Measurements from ENCODE around the gene SLC9A9. TPM values are rescaled to one million over a fixed set of nuclear protein-coding genes. Genes with fewer than 3 reads are reported as not detected.

SLC9A9 gene
- total and polyA plus RNA-seq, 9 of the 15 experiments (the other 6 are each of a cell fraction or from before 2014, with no cell fraction given): 0.03 to 0.13 TPM; not detected in 7

DNA sequence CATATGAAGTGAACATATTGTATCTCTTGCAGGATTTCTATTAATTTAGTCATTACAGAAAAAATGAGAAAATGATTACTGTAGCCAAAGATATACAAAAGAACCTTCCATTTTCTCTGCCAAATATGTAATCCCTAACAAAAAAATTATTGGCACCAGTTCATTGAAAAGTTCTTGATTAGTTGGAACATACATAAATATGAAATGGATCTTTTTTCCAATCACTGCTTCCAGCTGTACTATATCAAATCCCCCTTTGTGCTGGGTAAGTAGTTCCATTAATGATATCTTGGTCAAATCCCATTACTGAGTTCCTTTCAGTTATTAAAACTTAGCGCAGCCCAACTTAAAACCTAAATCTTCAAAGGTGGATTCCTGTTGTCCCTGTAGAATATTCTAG is 263.8 kb downstream of the SLC9A9 start (continued):
- no peak for TF ChIP-seq DIDO1 (tag; IDR thresholded peaks at IDR 0.05; ENCODE audit: low read depth)

DNA sequence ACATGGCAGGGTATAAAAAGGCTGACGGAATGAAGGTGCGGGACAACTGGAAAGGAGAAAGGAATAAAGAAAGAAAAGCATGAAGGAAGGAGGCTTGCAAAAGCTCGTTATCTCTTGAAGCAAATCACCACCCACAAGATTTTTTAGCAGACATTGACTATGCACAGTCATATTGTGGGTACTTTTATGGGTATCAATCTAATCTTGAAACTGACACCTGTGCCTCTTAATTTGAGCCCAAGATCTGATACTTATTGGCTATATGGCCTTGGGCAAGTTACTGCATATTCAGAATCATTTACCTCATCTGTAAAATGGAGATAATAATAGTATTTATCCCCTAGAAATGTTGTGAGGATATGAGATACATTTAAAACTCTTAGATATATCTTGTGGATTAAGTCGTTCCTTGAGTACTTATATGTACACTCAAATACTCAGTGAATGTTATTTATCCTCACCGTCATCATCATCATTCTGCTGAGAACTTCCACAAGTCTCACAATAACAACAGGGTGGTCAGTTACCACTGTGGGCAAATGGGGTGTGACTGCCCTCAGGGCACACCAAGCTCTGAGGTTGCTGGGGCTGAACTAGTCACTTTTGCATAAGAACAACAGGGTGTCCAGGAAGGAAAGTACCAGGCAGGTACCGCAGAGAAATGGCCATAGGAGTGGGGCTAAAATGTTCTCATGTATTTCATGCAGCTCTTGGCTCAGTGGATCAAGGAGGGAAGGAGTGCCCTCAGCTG is 266.1 kb downstream of the SLC9A9 start:
- no peaks in the 10 kb centered on the region for H3K4me1 ChIP-seq (replicated peaks in 1 of 2; ENCODE audit: control insufficient read depth in 2 of 2, insufficient read depth in 2 of 2, low read length in 2 of 2)
- WGBS (ENCODE audit: insufficient coverage, low coverage, missing lambda C conversion rate): under 1% methylated on average over 6 of the region's 6 CpGs
- no peaks in the 10 kb centered on the region for H3K9me3 ChIP-seq (replicated peaks; ENCODE audit: control insufficient read depth, insufficient read depth, low read depth, low read length)
- no peaks in the 10 kb centered on the region for H3K36me3 ChIP-seq (ENCODE audit: control insufficient read depth, insufficient read depth, low read length)
- no peaks in the 10 kb centered on the region for H4K20me1 ChIP-seq (replicated peaks; ENCODE audit: control insufficient read depth, insufficient read depth, low read length)
- no peak overlapping the region for H3K4me3 ChIP-seq
- H3K9me1 ChIP-seq (ENCODE audit: control insufficient read depth, insufficient read depth, low read length): no peaks in the 10 kb centered on the region
- POLR2A ChIA-PET: no interaction called here
- H3K9ac ChIP-seq (ENCODE audit: insufficient read depth in 1 of 2, low read depth in 2 of 2, low read length in 2 of 2): no peak overlapping the region
- H3K79me2 ChIP-seq (ENCODE audit: control insufficient read depth, insufficient read depth, low read length): no peaks in the 10 kb centered on the region
- in situ Hi-C loops (cut with MboI): no loop called here
- ATAC-seq (no peak), DNase-seq (ENCODE audit: extremely low read depth in 1 of 4, low spot score in 3 of 4) (no peak), FAIRE-seq (no peak)
- intact Hi-C loops (cut with micrococcal nuclease): no loop called here
- CTCF ChIA-PET (ENCODE audit: low intra/inter-chr PET ratio): no interaction called here
- H3K4me2 ChIP-seq (ENCODE audit: insufficient read depth, low read length): no peak overlapping the region
- no peak overlapping the region for H3K27ac ChIP-seq (ENCODE audit: extremely low read depth, low read depth, low read length)
- peaks cover 14 to 23% of the 10 kb centered on the region in 2 experiments; a peak in 4 of 5 replicates for H3K27me3 ChIP-seq (ENCODE audit: control insufficient read depth in 2 of 2, insufficient read depth in 2 of 2, low read length in 2 of 2)
- TF ChIP-seq ZNF584 (CRISPR knock-in tag; IDR thresholded peaks at IDR 0.05; ENCODE audit: low read depth): no peak
- TF ChIP-seq, protein P1, sequence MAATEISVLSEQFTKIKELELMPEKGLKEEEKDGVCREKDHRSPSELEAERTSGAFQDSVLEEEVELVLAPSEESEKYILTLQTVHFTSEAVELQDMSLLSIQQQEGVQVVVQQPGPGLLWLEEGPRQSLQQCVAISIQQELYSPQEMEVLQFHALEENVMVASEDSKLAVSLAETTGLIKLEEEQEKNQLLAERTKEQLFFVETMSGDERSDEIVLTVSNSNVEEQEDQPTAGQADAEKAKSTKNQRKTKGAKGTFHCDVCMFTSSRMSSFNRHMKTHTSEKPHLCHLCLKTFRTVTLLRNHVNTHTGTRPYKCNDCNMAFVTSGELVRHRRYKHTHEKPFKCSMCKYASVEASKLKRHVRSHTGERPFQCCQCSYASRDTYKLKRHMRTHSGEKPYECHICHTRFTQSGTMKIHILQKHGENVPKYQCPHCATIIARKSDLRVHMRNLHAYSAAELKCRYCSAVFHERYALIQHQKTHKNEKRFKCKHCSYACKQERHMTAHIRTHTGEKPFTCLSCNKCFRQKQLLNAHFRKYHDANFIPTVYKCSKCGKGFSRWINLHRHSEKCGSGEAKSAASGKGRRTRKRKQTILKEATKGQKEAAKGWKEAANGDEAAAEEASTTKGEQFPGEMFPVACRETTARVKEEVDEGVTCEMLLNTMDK (IDR thresholded peaks at IDR 0.05; ENCODE audit: borderline replicate concordance, insufficient read depth, low read depth, low read length, poor library complexity, severe bottlenecking): no peak
- TF ChIP-seq, protein P2, sequence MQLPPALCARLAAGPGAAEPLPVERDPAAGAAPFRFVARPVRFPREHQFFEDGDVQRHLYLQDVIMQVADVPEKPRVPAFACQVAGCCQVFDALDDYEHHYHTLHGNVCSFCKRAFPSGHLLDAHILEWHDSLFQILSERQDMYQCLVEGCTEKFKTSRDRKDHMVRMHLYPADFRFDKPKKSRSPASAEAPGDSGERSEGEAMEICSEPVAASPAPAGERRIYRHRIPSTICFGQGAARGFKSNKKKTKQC (CRISPR knock-in tag; IDR thresholded peaks at IDR 0.05): no peak
- TF ChIP-seq, protein P3, sequence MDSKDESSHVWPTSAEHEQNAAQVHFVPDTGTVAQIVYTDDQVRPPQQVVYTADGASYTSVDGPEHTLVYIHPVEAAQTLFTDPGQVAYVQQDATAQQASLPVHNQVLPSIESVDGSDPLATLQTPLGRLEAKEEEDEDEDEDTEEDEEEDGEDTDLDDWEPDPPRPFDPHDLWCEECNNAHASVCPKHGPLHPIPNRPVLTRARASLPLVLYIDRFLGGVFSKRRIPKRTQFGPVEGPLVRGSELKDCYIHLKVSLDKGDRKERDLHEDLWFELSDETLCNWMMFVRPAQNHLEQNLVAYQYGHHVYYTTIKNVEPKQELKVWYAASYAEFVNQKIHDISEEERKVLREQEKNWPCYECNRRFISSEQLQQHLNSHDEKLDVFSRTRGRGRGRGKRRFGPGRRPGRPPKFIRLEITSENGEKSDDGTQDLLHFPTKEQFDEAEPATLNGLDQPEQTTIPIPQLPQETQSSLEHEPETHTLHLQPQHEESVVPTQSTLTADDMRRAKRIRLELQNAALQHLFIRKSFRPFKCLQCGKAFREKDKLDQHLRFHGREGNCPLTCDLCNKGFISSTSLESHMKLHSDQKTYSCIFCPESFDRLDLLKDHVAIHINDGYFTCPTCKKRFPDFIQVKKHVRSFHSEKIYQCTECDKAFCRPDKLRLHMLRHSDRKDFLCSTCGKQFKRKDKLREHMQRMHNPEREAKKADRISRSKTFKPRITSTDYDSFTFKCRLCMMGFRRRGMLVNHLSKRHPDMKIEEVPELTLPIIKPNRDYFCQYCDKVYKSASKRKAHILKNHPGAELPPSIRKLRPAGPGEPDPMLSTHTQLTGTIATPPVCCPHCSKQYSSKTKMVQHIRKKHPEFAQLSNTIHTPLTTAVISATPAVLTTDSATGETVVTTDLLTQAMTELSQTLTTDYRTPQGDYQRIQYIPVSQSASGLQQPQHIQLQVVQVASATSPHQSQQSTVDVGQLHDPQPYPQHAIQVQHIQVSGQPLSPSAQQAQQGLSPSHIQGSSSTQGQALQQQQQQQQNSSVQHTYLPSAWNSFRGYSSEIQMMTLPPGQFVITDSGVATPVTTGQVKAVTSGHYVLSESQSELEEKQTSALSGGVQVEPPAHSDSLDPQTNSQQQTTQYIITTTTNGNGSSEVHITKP (IDR thresholded peaks at IDR 0.05; ENCODE audit: partially characterized antibody): no peak
- TF ChIP-seq HNRNPUL1 (IDR thresholded peaks at IDR 0.05; ENCODE audit: low read length): no peak
- no peak overlapping the region for H2AFZ ChIP-seq (ENCODE audit: low read depth, low read length)
- no TSS peak for BruUV-seq (replicated peaks)
